HEK293 (cell line): ENCODE results near the gene GSG1.

Experiments
- CTCF ChIA-PET: fragments of 350-600 bp; formaldehyde crosslinking; extraction: SDS; loops from one replicate; lab custom pipeline; 2021; ENCODE audit warnings: antibody characterized with exemption; lab: Yijun Ruan, JAX
- POLR2A ChIA-PET: fragments of 300-600 bp; formaldehyde crosslinking; extraction: SDS; loops from one replicate; lab custom pipeline; 2020; ENCODE audit warnings: antibody characterized with exemption, inconsistent platforms; lab: Yijun Ruan, JAX
- H3K27ac ChIP-seq: fragments of 200-500 bp; sonication (Bioruptor generic); 2 replicates; pipeline ENCODE4 v1.5.1; 2014; ENCODE audit warnings: low read depth, low read length, control low read depth, inconsistent platforms; ENCODE audit errors: extremely low read depth
- H3K36me3 ChIP-seq, 2 experiments: fragments of 200-500 bp in 1 of 2; sonication (Bioruptor generic) in 1 of 2; 1 replicate in 1 of 2; 2 replicates in 1 of 2; pipeline ENCODE4 v1.5.1; 2014 to 2017; ENCODE audit warnings: inconsistent platforms in 2 of 2, low read length in 2 of 2; ENCODE audit not compliant: control insufficient read depth in 2 of 2, insufficient read depth in 1 of 2
- H3K4me1 ChIP-seq: fragments of 200-500 bp; sonication (Bioruptor generic); 2 replicates; pipeline ENCODE4 v1.5.1; 2014; ENCODE audit warnings: mild to moderate bottlenecking, low read length, inconsistent platforms; ENCODE audit not compliant: control insufficient read depth, insufficient read depth
- H3K4me3 ChIP-seq: 2 replicates; pipeline ENCODE4 v1.5.1; 2011; ENCODE audit warnings: low read depth, mild to moderate bottlenecking, control low read depth, low read length, moderate library complexity
- H3K9me3 ChIP-seq: fragments of 200-500 bp; sonication (Bioruptor generic); 2 replicates; pipeline ENCODE4 v1.5.1; 2014; ENCODE audit warnings: low read depth, low read length, inconsistent platforms; ENCODE audit not compliant: control insufficient read depth, insufficient read depth
- GFI1B ChIP-seq: fragments of 450-650 bp; formaldehyde crosslinking; IDR thresholded peaks from 2 replicates; pipeline ENCODE4 v1.5.1; 2016; ENCODE audit warnings: missing biosample characterization, missing genetic modification characterization
- SCRT1 ChIP-seq: fragments of 450-650 bp; formaldehyde crosslinking; IDR thresholded peaks from 2 replicates; pipeline ENCODE4 v1.5.1; 2016; ENCODE audit warnings: missing biosample characterization, missing genetic modification characterization, borderline replicate concordance
- SETDB1 ChIP-seq: IDR thresholded peaks from one replicate; pipeline ENCODE4 v1.6.1; 2017; ENCODE audit warnings: mild to moderate bottlenecking, low read length, moderate library complexity, mixed read lengths; ENCODE audit not compliant: insufficient read length
- TRIM28 ChIP-seq: IDR thresholded peaks from 2 replicates; pipeline ENCODE4 v1.6.1; 2011; ENCODE audit warnings: low read length, control low read depth, borderline replicate concordance
- ZBTB1 ChIP-seq: fragments of 450-650 bp; formaldehyde crosslinking; IDR thresholded peaks from 2 replicates; pipeline ENCODE4 v1.5.1; 2016; ENCODE audit warnings: missing biosample characterization, missing genetic modification characterization
- ZFP3 ChIP-seq: fragments of 450-650 bp; formaldehyde crosslinking; IDR thresholded peaks from 2 replicates; pipeline ENCODE4 v1.5.1; 2016; ENCODE audit warnings: low read depth, missing biosample characterization, missing genetic modification characterization
- ZNF16 ChIP-seq: fragments of 450-650 bp; formaldehyde crosslinking; IDR thresholded peaks from 2 replicates; pipeline ENCODE4 v1.5.1; 2016; ENCODE audit warnings: low read depth, missing biosample characterization, missing genetic modification characterization
- ZNF184 ChIP-seq: fragments of 450-650 bp; IDR thresholded peaks from 2 replicates; pipeline ENCODE4 v1.5.1; 2018; ENCODE audit warnings: missing biosample characterization, mild to moderate bottlenecking, missing genetic modification characterization
- ZNF311 ChIP-seq: fragments of 450-650 bp; formaldehyde crosslinking; IDR thresholded peaks from 2 replicates; pipeline ENCODE4 v1.5.1; 2017; ENCODE audit warnings: missing biosample characterization, missing genetic modification characterization, borderline replicate concordance
- ZNF391 ChIP-seq: fragments of 450-650 bp; formaldehyde crosslinking; IDR thresholded peaks from 2 replicates; pipeline ENCODE4 v1.5.1; 2016; ENCODE audit warnings: low read depth, missing biosample characterization, missing genetic modification characterization, borderline replicate concordance
- ZNF416 ChIP-seq: fragments of 450-650 bp; formaldehyde crosslinking; IDR thresholded peaks from 2 replicates; pipeline ENCODE4 v1.5.1; 2016; ENCODE audit warnings: missing biosample characterization, missing genetic modification characterization
- ZNF510 ChIP-seq: fragments of 450-650 bp; formaldehyde crosslinking; IDR thresholded peaks from 2 replicates; pipeline ENCODE4 v1.5.1; 2018; ENCODE audit warnings: mild to moderate bottlenecking, missing genetic modification characterization, missing biosample characterization; ENCODE audit not compliant: insufficient replicate concordance
- ZNF621 ChIP-seq: fragments of 450-650 bp; formaldehyde crosslinking; IDR thresholded peaks from 2 replicates; pipeline ENCODE4 v1.5.1; 2017; ENCODE audit warnings: missing biosample characterization, missing genetic modification characterization
- ZNF670 ChIP-seq: fragments of 450-650 bp; formaldehyde crosslinking; IDR thresholded peaks from 2 replicates; pipeline ENCODE4 v1.5.1; 2016; ENCODE audit warnings: missing biosample characterization, missing genetic modification characterization, low read depth
- TF ChIP-seq, protein P1 (sequence below): fragments of 450-650 bp; formaldehyde crosslinking; IDR thresholded peaks from 2 replicates; pipeline ENCODE4 v1.5.1; 2016; ENCODE audit warnings: missing biosample characterization, missing genetic modification characterization
- TF ChIP-seq, protein P2 (sequence below): fragments of 450-650 bp; formaldehyde crosslinking; IDR thresholded peaks from 2 replicates; pipeline ENCODE4 v1.5.1; 2016; ENCODE audit warnings: missing biosample characterization, missing genetic modification characterization
- TF ChIP-seq, protein P3 (sequence below): fragments of 450-650 bp; formaldehyde crosslinking; IDR thresholded peaks from 2 replicates; pipeline ENCODE4 v1.5.1; 2017; ENCODE audit warnings: missing biosample characterization, missing genetic modification characterization
- TF ChIP-seq, protein P4 (sequence below): fragments of 450-650 bp; formaldehyde crosslinking; IDR thresholded peaks from 2 replicates; pipeline ENCODE4 v1.5.1; 2017; ENCODE audit warnings: missing biosample characterization, missing genetic modification characterization
- TF ChIP-seq, protein P5 (sequence below): fragments of 450-650 bp; formaldehyde crosslinking; IDR thresholded peaks from 2 replicates; pipeline ENCODE4 v1.5.1; 2017; ENCODE audit warnings: missing biosample characterization, missing genetic modification characterization
- TF ChIP-seq, protein P6 (sequence below): fragments of 450-650 bp; formaldehyde crosslinking; IDR thresholded peaks from 2 replicates; pipeline ENCODE4 v1.5.1; 2016; ENCODE audit warnings: missing biosample characterization, missing genetic modification characterization

Gene GSG1

DNA sequence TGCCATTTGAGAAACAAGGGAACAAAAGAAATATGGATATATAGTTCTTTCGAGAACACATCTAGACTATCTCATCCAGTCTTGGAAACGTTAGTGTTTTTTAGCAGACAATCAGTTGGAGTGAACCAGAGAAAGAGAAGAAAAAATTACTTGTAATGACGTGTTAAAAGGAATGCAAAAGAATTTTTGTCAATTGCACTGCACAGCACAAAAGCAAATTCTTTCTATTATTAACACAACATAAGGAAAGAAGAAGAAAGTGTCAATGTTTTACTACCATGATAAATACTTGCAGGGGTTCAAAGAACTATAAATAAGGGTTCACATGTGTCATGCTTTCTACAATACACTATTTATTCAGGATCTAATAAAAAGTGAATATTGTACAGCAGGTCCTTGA lies 27.5 kb upstream of the GSG1 start (continued):
- TF ChIP-seq, protein P1, sequence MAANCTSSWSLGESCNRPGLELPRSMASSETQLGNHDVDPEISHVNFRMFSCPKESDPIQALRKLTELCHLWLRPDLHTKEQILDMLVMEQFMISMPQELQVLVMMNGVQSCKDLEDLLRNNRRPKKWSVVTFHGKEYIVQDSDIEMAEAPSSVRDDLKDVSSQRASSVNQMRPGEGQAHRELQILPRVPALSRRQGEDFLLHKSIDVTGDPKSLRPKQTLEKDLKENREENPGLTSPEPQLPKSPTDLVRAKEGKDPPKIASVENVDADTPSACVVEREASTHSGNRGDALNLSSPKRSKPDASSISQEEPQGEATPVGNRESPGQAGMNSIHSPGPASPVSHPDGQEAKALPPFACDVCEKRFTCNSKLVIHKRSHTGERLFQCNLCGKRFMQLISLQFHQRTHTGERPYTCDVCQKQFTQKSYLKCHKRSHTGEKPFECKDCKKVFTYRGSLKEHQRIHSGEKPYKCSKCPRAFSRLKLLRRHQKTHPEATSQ (tag by site-specific recombination) = no peak
- TF ChIP-seq ZNF510 (tag by site-specific recombination) = no peak

- H3K4me3 ChIP-seq = no peak overlapping the region
- no peaks in the 10 kb centered on the region for H3K36me3 ChIP-seq
- no peak overlapping the region for H3K27ac ChIP-seq
- POLR2A ChIA-PET = no interaction called here
- TF ChIP-seq, protein P1 (tag by site-specific recombination) = no peak
- TF ChIP-seq, protein P2, sequence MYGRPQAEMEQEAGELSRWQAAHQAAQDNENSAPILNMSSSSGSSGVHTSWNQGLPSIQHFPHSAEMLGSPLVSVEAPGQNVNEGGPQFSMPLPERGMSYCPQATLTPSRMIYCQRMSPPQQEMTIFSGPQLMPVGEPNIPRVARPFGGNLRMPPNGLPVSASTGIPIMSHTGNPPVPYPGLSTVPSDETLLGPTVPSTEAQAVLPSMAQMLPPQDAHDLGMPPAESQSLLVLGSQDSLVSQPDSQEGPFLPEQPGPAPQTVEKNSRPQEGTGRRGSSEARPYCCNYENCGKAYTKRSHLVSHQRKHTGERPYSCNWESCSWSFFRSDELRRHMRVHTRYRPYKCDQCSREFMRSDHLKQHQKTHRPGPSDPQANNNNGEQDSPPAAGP (tag by site-specific recombination) = no peak
- TF ChIP-seq ZNF670 (tag by site-specific recombination) (no peak), ZBTB1 (tag by site-specific recombination) (no peak), ZFP3 (tag by site-specific recombination) (no peak), TRIM28 (no peak), ZNF311 (no peak), ZNF184 (tag by site-specific recombination) (no peak), ZNF16 (no peak)
- TF ChIP-seq, protein P3, sequence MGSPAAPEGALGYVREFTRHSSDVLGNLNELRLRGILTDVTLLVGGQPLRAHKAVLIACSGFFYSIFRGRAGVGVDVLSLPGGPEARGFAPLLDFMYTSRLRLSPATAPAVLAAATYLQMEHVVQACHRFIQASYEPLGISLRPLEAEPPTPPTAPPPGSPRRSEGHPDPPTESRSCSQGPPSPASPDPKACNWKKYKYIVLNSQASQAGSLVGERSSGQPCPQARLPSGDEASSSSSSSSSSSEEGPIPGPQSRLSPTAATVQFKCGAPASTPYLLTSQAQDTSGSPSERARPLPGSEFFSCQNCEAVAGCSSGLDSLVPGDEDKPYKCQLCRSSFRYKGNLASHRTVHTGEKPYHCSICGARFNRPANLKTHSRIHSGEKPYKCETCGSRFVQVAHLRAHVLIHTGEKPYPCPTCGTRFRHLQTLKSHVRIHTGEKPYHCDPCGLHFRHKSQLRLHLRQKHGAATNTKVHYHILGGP = no peak
- TF ChIP-seq, protein P4, sequence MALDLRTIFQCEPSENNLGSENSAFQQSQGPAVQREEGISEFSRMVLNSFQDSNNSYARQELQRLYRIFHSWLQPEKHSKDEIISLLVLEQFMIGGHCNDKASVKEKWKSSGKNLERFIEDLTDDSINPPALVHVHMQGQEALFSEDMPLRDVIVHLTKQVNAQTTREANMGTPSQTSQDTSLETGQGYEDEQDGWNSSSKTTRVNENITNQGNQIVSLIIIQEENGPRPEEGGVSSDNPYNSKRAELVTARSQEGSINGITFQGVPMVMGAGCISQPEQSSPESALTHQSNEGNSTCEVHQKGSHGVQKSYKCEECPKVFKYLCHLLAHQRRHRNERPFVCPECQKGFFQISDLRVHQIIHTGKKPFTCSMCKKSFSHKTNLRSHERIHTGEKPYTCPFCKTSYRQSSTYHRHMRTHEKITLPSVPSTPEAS (tag by site-specific recombination) = no peak
- CTCF ChIA-PET = no interaction called here
- no peaks in the 10 kb centered on the region; the same call in 1 of the 2 replicates for H3K9me3 ChIP-seq
- no peaks in the 10 kb centered on the region for H3K4me1 ChIP-seq
Observed at GRCh38 chr12:13128291-13128965, 25.0 kb upstream of the GSG1 start.

GRCh38 chr12:13127444-13127843 lies 24.0 kb upstream of the GSG1 start:
- ChIA-PET CTCF (interaction anchor here (0.9 kb wide), 1 partner anchor 10 kb away, joined by 3 read pairs; no protein-coding TSS in a partner anchor), POLR2A (no interaction called here)
- Histone ChIP-seq H3K27ac (no peak overlapping the region), H3K4me1 (no peaks in the 10 kb centered on the region), H3K36me3 (no peaks in the 10 kb centered on the region), H3K9me3 (no peaks in the 10 kb centered on the region; the same call in 1 of the 2 replicates), H3K4me3 (no peak overlapping the region)
- TF ChIP-seq ZNF416 (tag by site-specific recombination) (no peak), ZNF391 (tag by site-specific recombination) (no peak), ZNF621 (tag by site-specific recombination) (no peak), ZNF311 (no peak), SCRT1 (tag by site-specific recombination) (no peak), SETDB1 (no peak), GFI1B (tag by site-specific recombination) (no peak)
- TF ChIP-seq, protein P5, sequence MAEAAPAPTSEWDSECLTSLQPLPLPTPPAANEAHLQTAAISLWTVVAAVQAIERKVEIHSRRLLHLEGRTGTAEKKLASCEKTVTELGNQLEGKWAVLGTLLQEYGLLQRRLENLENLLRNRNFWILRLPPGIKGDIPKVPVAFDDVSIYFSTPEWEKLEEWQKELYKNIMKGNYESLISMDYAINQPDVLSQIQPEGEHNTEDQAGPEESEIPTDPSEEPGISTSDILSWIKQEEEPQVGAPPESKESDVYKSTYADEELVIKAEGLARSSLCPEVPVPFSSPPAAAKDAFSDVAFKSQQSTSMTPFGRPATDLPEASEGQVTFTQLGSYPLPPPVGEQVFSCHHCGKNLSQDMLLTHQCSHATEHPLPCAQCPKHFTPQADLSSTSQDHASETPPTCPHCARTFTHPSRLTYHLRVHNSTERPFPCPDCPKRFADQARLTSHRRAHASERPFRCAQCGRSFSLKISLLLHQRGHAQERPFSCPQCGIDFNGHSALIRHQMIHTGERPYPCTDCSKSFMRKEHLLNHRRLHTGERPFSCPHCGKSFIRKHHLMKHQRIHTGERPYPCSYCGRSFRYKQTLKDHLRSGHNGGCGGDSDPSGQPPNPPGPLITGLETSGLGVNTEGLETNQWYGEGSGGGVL (tag by site-specific recombination) = no peak
- TF ChIP-seq, protein P6, sequence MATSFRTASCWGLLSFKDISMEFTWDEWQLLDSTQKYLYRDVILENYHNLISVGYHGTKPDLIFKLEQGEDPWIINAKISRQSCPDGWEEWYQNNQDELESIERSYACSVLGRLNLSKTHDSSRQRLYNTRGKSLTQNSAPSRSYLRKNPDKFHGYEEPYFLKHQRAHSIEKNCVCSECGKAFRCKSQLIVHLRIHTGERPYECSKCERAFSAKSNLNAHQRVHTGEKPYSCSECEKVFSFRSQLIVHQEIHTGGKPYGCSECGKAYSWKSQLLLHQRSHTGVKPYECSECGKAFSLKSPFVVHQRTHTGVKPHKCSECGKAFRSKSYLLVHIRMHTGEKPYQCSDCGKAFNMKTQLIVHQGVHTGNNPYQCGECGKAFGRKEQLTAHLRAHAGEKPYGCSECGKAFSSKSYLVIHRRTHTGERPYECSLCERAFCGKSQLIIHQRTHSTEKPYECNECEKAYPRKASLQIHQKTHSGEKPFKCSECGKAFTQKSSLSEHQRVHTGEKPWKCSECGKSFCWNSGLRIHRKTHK (tag by site-specific recombination) = no peak
